GF-D8 (cell line): ENCODE results near the gene RUNX1.

Experiments
- DNase-seq: peaks from one replicate; lab custom pipeline; 2025; lab: John Stamatoyannopoulos, UW

RUNX1 gene

DNA sequence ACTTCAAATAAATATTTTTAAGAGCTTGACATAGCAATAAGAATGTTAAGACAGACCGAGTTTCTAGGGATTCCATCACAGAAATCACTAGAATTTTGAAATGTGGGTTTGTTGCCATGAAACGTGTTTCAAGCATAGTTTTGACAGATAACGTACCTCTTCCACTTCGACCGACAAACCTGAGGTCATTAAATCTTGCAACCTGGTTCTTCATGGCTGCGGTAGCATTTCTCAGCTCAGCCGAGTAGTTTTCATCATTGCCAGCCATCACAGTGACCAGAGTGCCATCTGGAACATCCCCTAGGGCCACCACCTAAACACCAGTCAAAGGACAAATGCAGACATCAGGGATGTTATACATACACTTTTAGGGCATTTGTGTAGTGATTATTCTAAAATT lies 168.7 kb downstream of the RUNX1 start:
- no peak for DNase-seq

DNA sequence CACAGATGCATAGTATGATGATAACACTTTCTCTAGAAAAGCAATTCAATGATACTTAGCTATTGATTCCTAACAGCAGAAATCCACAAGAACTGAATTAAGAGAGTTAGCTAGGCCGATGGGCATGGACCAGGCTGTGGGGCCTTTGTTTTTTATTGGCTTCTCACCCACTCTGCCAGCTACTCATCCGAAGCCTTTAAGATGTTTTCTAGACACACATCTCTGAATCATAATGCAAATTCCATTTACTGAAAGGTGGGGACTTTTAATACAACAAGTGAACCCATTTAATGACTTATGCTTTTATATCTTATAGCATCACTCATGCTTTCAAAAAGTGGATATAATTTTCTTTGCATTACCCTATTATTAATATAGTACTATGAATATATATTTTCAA lies 170.2 kb downstream of the RUNX1 start:
- no peak for DNase-seq

DNA sequence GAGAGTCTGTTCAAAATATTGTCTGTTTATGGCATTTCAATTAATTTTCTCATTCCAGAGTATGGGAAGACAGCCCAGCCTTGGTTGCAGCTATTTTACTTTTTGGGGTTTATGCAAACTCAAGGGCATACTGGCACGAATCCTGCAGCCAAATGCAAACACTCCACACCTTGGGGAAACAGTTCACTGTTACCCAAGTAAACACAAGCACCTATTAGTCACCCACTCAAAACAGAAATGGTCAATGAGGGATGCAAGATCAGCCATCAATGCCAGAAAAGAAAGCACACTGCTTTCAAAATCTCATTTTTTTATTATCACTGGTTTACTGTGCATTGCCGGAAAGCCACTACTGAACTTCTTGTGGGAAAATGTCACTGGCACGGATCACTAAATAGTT lies 170.6 kb downstream of the RUNX1 start:
- no peak for DNase-seq

DNA sequence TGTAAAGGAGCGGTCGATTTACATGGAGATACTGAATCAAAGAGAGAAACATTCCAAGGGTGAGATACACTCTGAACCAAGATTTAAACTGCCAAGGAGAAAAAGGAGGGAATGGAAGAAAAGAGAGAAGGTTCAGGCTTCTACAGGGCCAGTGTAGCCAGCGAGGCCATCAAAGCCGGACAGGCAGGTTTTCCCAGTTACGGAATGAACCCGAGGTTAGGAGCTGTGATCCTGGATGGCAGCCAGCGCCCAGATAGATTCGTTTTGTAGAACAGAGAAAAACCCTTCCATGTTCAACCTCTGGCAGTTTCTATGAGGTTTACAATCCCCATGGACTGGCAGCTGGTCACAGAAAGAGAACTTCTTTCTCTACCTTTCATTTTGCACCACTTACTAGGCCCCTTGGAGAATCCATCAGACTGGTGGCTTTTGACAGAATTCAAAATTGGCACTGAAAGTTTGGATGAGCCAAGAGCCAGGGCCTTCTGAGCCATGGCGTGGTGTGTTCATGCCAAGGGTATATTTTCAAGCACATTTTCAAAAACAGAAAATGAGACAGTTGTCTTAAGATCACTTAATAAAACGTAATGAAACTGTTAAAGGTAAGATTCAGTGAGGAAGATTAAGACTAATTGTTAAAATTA lies 171.5 kb downstream of the RUNX1 start:
- DNase-seq = no peak

DNA sequence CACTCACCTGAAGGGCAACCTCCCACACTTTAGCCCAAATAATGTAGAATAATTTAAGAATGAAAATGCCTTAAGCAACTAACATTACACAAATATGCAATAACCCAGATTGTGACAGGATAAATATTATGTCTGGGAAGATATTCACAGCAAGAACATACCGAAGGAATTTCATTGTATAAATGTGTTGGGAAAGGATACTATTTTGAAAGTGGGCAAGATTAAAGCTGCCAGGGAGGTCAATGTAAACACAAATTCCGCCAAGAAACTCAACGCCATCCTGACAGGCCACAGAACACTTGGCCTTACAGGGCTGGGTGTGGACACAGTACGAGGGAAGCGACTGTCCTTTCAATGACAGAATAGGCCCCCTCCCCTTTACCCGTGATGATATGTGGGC lies 173.3 kb downstream of the RUNX1 start:
- no peak for DNase-seq

DNA sequence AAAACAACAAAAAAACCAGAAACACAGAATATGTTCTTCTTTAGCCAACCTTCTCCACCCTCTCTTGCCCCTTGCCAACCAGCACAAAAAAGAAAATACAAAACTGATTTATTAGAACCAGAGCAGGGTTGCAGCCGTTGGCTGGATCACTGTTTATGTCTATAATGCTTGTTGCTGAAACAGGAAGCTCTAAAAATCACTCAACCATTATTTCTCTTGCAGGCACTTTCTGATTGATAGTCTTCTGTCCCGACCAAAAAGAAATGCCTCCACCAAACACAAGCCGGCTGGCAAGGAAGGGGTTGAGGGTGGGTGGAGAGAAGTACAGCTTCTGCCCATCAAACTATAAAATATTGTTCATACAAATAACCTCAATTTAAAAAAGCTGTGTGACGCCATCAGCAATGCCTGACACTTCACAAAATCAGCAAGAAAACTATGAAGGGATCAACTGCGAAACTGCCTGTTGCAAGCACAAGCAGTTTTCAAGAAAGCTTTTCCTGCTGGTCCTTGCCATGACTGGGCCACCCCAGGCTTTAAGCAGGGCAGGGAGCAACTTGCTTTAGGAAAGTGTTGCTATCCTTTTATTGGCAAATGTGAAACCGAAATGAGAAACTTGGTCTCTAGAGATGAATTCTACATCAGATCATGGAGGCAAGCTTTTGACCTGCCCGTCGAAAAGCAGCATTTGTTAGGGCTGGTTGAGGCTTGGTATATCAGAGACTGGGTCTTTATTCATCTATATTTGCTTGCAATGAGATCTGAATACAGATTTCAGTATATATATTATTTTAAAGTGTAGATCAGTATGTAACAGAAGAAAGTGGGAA lies 174.2 kb downstream of the RUNX1 start:
- DNase-seq = peak; percentile 19

DNA sequence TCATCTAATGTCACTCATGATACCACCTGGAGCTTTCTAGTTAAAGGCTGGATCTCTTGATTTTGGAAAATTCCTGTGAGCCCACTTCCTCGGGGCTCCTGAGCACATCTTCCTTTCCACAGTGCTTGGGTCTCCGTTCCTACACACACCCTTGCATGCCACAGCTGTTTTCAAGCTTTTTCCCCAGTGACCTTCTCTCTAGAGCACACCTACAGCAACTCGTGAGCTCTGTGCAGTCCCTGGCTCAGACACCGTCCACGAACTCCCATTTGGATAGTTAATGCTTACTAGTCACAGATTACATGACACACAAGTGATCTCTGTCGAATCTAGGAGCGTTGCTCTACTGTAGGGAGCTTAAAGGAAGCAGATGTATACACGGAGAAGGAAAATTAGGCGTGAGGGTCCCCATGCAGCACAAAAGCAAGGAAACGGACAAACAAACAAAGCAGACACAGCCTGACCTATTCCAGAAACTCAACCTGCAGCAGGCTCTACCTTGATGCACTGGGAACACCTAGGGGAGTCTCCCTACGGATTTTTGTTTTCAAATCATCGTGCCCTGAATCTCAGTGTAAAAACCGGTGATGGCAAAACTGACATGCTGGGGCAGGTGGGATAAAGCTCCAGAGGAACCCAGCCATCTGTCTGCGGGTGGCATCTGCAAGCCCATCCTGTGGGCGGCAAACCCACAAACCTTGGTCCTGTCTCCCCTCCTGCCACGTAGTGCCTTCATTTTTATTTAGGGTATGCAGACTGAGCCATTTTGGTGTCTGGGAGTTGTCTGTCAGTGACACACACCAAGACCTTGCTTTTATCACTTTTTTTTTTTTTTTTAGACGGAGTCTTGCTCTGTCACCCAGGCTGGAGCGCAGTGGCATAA lies 177.8 kb downstream of the RUNX1 start:
- no peak for DNase-seq

DNA sequence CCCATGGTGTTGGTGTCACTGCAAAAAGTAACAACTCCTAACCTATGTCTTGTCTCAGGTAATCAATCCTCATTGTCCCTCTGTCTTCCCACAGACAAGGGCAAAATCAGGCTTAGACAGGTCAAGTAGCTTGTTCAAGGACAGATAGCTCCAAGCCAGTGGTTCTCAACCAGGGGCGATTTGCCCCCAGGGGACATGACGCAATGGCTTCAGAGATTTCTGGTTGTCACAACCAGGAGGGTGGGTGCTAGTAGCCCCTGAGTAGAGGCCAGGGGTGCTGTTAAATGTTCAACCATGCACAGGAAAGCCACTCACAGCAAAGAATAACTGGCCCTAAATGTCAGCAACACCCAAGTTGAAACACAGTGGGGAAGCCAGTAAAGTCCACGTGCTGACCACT lies 178.9 kb downstream of the RUNX1 start:
- no peak for DNase-seq

DNA sequence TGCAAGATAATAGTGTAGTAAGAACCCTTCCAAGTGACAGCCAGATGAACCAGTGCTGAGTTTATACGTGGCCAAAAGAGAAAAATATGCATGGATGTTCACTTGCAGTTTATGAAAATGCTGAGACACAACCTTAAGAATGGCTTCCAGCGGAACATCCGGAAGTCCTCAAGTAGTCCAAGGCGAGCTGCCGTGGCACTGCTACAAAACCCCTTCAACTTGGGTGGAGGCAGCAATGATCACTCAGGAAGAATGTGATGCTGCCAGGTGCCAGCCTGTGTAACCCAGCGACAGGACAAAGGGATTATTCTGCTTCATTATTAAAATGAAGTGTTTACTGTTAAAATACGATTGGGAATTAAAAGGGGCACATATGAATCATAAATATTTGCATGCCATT lies 179.6 kb downstream of the RUNX1 start:
- no peak for DNase-seq

DNA sequence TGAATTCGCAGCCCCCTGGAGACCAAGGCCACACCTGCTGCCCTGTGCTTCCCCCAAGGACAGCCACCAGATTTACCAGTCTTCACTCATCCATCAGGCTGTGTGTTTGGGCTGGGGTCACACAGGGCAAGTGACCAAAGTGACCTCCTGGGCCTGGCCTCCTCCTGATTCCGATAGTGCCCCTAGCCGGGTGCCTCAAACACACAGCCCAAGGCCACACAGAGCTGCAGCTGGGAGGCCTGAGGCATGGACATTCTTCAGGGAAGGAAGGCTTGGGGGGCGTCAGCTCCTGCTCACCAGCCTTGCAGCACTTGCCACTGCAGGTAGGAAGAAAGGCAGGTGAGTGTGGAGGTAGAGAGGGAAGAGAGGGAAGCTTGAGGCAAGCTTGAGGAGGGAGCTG lies 181.3 kb downstream of the RUNX1 start:
- DNase-seq = no peak

DNA sequence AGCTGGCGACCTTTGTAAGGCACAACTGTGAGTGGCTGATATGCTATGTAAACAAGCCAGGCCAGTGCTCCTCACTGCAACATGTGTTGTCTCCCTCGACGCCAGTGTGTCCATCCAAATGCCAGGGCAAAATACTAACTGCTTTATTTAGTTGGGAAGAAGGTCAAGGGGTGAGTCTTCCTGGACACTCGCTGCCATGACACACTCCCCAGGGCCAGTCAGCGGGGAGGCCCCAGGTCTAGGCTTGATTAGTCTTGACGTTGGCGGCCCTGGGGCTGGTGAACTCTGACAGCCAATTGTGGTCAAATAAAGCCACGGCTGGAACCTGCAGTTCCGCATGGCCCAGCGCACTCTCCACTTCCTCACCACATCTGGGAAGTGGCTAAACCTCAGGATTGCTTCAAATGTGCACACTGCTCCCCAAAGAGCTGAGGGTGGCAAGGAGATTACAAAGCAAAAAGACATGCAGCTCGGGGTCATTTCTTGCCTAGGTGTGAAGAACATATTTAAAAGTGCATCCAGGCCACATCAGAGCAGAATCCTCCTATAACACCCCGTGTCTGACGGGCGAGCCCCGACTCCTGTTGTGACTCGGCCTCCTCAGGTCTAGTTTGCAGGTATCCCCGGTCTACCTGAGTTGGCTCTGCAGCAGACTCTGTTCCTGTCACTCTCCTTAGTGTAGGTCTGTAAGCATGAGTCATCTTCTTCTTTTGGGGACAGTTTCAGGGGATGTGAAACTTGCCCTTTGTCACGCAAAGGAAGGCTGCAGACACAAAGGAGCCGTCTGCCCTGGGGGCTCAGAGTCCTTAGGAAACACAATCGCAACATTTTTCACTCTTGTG lies 183.5 kb downstream of the RUNX1 start:
- DNase-seq = peak; percentile 97

DNA sequence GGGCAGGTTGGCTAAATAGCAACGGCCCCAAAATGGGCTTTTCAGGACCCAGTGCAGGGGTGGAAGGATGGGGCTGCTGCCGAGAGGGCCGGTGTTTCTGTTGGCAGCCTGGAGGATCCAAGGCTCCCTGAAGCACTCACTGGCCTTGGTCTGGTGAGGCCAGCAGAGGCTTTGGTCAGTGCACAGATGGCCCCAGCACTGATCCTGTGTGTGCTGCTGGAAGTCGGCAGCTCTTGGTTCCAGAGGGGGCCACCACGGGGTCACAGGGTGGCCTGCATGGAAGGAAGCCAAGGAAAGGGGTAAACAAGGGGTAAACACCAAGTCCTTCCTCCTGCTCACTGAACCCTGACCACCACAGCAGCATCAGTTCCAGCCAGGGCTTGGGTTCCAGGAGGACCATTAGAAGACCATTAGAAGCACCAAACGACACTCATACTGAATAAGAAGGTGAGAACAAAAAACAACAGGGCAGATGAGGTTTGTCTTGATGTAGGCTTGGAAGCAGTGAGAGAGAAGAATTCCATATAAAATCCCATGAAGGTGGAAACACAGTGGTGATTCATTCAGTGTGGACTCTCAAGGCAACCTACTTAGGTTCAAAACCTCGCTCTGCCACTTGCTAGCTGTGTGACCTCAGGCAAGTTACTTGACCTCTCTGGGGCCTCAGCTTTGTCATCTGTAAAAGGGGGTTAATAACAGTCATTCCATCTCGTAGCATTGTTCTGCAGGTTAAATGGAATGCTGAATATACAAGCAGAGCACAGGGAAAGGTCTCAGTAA lies 184.5 kb downstream of the RUNX1 start:
- DNase-seq = no peak

DNA sequence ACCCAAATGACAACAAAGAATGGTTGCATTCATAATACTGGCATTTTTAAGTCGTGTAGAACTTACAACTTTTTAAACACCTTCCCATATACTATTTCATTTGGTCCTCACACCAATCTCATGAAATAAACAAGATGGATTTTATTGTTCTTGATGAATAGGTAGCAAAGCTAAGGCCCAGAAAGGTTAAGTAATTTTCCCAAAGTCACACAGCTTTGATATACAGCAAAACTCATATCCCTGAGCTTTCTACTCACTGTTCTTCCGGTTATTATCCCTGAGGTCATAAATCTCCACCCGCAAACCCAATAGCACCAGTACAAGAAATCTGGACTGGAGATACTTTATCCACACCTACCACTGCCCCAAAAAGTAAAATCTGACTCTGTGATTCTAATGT lies 186.2 kb downstream of the RUNX1 start:
- DNase-seq = no peak

DNA sequence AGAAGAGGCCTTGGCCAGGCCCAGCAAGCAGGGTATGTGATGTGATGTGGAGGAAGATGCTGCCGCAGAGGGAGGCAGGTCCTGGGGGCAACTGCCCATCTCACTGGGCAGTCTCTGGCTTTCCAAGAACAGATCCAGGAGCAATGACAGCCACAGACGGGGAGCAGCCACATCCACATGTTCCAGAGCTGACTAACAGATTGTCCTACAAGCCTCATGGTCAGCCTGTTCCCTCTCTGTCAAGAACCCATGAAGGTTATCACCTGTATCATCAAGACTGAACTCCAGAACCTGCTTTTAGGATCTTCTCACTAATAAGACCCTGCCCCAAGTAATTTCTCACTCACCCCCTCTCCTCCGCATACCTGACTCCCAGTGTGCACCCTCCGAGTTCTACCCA lies 187.8 kb downstream of the RUNX1 start:
- DNase-seq = no peak

DNA sequence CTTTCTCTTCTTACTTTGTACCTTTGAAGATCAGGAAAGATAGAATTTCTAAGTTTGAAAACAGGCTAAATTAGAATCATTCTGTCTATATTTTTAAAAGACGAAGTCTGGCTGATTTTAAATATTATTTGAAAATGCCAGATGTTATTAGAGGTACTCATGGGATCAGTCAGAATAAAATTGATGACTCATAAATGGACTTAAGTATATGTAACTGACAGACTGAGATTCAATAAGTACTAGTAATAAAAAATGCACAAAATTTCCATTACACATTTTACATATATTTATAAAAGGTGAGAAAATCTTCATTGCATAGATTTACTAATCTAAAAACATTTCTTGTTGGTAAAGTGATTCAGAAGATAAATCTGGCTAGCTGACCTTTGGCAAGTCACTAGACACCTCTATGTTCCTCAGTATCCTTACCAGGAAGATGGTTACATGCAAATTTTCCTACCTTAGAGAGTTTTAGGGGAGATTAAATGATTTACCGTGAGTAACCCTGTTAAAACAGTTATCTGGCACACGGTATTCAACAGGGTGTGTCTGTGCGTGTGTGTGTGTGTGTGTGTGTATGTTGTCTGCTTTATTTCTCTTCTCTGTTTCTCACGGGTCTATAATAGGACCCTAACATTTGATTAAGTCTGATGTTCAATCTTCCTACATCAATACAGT lies 189.0 kb downstream of the RUNX1 start:
- DNase-seq = no peak

DNA sequence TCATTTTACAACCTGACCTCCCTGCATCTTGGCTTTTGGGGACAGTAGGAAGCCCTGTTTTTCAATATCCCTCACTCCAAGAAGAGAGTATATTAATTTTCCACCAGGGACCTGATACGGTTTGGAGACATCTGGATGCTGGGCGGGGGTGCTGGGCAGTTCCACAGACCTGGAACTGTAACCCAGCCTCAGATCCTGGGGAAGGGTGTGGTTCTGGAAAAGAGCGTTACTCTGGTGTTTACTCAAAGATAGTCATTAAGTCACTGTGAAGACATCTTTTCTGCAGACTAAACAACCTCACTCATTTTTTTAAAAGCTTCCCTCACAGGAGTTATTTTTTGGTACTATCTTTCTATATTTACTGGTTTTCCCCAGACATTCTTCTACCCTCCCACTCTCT lies 190.5 kb downstream of the RUNX1 start:
- DNase-seq = no peak

DNA sequence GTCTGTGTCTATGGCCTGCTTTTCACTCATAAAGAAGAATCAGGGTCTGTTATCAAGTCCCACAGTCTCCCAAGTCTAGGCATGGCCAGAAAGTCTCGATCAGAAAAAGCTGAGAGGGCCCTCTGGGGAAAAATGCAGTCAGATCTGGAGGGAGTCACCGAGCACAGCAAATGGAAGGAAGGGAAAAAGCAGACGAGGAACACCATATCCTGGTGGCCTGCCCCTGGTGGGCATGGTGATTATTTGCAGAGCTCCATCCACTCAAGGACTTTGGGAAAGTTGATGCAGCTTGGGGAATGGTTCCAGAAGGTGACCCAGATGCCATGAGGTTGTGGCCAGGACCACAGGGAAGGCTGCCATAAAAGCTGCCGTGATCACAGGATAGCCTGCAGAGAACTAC lies 191.2 kb downstream of the RUNX1 start:
- no peak for DNase-seq

DNA sequence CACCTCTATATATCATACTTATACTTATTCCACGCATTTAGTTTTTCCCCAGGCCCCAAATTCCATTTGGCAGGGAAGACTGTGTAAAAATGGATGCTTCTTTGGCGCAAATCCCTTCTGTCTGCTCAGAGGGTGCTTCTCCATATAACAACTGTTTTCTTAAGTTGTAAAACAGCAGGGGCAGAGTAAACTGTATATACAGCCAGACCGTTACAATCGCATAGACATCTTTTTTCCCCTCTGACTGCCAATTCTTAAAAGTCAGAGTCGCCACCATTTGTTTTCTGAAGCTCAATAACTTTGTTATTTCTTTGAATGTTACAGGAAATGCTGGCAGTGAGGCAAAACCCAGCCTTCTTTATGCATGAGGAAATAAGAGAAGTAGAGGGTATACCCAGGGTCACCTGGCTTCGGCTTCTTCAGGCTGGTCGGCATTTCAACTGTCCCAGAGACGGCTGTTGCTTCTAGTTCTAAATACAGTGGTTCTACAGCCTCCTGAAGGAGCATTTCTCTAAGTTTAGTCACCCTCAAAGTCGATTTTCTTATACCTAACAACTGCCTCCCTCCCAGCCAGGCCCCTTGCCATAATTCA lies 191.9 kb downstream of the RUNX1 start:
- no peak for DNase-seq

DNA sequence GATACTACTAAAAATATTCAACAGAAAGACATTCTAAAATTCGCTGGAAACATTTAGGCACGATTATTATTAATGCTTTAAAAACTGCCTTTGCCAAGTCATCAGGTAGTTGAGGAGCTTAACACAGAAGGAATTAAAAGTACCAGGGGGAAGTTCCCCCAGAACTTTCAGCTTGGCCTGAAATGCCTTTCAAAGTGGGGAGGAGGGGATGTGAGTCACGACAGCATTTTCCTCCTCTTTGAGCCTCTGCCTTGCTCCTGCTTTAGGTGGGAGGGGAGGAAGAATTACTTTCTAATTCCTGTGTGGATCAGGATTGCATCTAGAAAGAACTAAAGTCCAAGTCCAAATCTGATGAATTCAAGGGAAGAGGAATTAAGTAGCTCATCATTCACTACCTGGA lies 196.7 kb downstream of the RUNX1 start:
- DNase-seq = no peak

DNA sequence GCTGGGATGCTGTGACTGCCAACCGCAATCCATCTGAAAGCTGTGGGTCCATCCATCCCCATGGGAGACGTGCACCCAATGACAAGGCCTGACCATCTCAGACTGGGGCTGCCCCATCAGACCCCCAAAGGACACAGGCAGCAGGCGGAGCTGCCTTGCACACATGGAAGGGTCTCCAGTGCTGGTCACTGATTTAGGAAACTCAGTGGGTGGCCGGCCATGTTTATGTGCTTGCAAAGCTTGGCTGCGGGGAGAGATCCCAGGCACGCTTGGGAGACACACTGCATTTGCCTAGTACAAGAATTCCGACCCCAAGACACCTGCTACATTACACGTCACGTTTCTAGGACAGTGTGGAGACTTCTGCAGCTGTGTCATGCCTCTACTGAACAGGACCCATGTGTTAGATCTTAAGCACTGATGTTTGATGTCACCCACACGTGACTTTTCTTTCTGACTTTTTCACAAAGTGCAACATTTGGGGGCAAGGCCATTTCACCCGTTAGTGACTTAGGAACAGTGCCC lies 198.9 kb downstream of the RUNX1 start:
- no peak for DNase-seq
